ENCODE measurements around the gene IGLON5.

The IGLON5 gene

GRCh38 chr19:51337861-51338562, 26.6 kb downstream of the IGLON5 start:
- in situ Hi-C loops (cut with MboI; ENCODE audit: low sequenced_read_pairs), result no loop called here

- in situ Hi-C loops (cut with MboI; ENCODE audit: low sequenced_read_pairs), result no loop called here
These were observed 27.3 kb downstream of the IGLON5 start for GRCh38 chr19:51338563-51339312.

- in situ Hi-C loops (cut with MboI; ENCODE audit: low sequenced_read_pairs), result no loop called here
These were observed 27.9 kb downstream of the IGLON5 start for GRCh38 chr19:51339313-51339686.

GRCh38 chr19:51339687-51340656, 28.5 kb downstream of the IGLON5 start:
- in situ Hi-C loops (cut with MboI; ENCODE audit: low sequenced_read_pairs), result no loop called here

GRCh38 chr19:51341066-51341465, 29.6 kb downstream of the IGLON5 start:
- in situ Hi-C loops (cut with MboI; ENCODE audit: low sequenced_read_pairs), result no loop called here

- in situ Hi-C loops (cut with MboI; ENCODE audit: low sequenced_read_pairs), result no loop called here
These were observed 30.6 kb downstream of the IGLON5 start, which contains the start of gene VSIG10L for GRCh38 chr19:51341976-51342580. TSS of gene VSIG10L (minus strand) at chr19:51342139. CDS start at chr19:51342124, 15 bp downstream.

- in situ Hi-C loops (cut with MboI; ENCODE audit: low sequenced_read_pairs), result no loop called here
These were observed 31.5 kb downstream of the IGLON5 start for GRCh38 chr19:51342631-51343569.

GRCh38 chr19:51345076-51345620, 33.7 kb downstream of the IGLON5 start:
- in situ Hi-C loops (cut with MboI; ENCODE audit: low sequenced_read_pairs), result no loop called here

GRCh38 chr19:51346742-51347141, 35.3 kb downstream of the IGLON5 start:
- in situ Hi-C loops (cut with MboI; ENCODE audit: low sequenced_read_pairs), result no loop called here

- in situ Hi-C loops (cut with MboI; ENCODE audit: low sequenced_read_pairs), result no loop called here
These were observed 35.9 kb downstream of the IGLON5 start for GRCh38 chr19:51347209-51347928.

GRCh38 chr19:51351266-51351990, 40.0 kb downstream of the IGLON5 start:
- in situ Hi-C loops (cut with MboI; ENCODE audit: low sequenced_read_pairs), result no loop called here

- in situ Hi-C loops (cut with MboI; ENCODE audit: low sequenced_read_pairs), result no loop called here
These were observed 41.4 kb downstream of the IGLON5 start for GRCh38 chr19:51352783-51353360.

GRCh38 chr19:51354103-51354741, 42.8 kb downstream of the IGLON5 start:
- in situ Hi-C loops (cut with MboI; ENCODE audit: low sequenced_read_pairs), result no loop called here

- in situ Hi-C loops (cut with MboI; ENCODE audit: low sequenced_read_pairs), result no loop called here
These were observed 43.3 kb downstream of the IGLON5 start for GRCh38 chr19:51354742-51355148.

- in situ Hi-C loops (cut with MboI; ENCODE audit: low sequenced_read_pairs), result no loop called here
These were observed 44.8 kb downstream of the IGLON5 start for GRCh38 chr19:51356159-51356801.

- in situ Hi-C loops (cut with MboI; ENCODE audit: low sequenced_read_pairs), result no loop called here
These were observed 46.5 kb downstream of the IGLON5 start for GRCh38 chr19:51357952-51358351.

GRCh38 chr19:51359294-51359693, 47.9 kb downstream of the IGLON5 start:
- in situ Hi-C loops (cut with MboI; ENCODE audit: low sequenced_read_pairs), result no loop called here
